SKM-1 (cell line): Measurements from ENCODE around the gene CEACAM4.

ENCODE experiments used
- DNase-seq: peaks from one replicate; lab custom pipeline; 2025; ENCODE audit not compliant: unreplicated experiment; lab: John Stamatoyannopoulos, UW

CEACAM4 gene

DNA sequence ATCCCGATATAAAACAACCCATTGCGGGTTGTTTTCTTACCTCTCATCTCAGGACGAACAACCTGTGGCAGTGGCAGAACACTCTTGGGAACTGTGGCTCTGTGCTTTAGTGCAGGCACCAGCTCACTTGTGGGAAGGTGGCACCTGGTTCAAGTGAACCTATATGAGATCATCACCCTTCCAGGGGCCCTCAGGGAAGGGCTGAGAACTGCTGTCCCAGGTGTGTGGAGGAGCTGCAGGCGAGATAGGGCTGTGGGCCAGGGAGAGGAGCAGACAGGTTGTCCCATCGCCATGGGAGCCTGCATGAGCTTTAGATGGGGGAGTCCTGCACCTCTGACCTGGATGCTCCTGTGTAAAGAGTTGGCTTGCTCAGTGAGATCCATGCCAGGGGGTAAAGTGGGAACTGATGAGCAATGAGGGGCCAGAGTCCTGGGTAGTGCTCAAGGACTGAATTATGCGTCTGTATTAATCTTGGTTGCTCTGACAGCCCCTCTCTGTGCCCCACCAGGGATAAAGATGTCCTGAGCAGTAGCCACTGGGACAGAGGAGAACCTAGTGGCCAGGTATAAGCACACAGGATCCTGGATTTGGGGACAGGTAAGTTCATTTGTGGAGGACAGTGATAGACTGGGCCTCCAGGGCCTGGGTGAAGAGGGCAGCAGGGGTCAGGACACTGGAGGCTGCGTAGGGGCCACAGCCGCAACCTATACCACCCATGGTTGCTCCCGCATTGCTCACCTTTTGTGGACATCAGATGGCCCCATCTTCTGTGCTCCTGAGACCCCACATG is 8.7 kb downstream of the CEACAM4 start:
- DNase-seq: no peak

DNA sequence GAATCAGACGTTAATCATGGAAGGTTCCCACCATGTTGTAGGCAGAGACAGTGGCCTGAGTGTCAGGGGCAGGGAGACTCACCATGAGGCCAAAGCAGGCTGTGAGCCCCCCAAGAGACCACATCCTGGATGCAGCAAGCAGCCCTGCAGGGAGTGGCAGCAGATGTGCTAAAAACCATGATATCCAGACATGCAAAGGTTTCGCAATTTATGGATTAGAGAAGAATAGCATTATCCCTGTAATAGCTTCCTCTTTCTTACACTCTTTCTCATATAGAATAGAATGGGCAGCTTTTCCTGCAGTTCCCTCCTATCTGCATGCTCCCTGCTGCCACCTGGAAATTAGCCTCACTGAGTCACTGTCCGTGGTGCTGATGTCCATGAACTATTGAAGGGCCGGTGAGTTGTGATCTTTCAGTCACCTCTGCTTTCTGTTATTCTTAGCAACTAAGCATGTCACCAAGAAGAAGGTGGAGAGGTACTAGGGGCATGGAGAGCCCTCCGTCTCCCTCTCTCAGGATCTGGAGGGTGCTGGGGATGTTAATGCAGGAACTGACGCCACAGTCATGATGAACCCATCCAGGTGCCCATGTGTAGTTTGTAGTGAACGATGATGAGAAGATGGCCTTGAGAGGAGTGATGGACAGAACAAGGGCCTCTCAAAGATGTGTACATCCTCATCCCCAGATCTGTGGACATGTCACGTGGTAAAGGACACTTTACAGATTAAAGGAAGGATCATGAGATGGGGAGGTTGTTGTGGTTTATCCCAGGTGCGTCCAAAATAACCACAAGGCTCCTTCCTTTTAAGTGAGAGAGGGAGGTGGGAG is 9.9 kb downstream of the CEACAM4 start:
- DNase-seq: no peak

DNA sequence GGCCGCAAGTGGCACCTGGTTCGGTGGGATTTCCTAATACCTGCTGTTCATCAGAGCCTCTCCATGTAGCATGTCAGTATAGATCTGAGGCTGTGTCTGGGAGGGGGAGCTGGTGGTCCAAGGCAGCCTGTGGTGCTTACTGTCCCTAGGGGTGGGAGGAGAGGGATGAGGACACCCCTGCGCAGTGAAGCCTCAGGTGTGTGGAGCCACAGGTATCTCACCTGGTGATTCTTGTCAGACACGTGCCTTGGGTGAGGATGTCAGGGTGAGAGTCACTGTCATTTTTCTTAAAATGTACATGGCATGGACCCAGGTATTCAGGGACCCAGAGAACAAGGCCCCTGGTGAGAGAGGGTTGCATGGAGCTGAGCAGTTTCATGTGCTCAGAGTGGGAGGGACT is 11.7 kb downstream of the CEACAM4 start:
- DNase-seq: no peak

DNA sequence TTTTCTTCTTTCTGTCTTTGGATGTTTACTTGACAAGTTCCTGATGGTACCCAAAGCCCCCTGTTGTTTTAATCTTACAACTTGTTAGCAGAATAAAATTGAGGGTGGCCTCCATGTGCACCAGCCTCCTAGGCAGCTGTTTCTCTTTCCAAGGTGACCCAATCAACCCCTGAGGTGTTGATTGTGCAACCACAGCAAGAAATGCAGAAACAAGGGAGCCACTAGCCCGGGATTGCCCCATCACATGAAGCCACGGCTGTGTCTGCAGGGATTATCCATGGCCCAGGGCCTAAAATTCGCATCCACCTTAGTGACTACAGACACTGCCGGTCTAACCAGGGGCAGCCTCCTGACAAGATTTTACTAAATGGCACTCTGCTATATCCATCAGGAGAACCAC is 14.4 kb downstream of the CEACAM4 start:
- DNase-seq: no peak

DNA sequence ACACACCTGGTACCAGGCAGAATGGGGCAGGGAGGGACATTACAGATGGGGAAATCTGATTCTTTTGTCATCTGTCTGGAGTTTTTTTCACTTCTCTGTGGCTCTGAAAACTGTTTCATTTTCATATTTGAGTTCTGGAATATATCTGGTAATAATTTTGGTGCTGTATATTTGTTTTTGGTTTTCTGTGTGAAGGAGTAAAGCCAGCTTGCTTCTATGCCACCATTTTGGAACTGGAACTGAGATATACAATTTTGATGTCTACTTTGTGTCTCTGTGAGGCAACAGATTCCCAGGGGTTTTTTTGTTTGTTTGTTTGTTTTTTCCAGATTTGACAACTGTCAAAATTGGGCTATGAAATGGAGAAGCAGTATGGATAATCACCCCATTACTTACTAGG is 16.1 kb downstream of the CEACAM4 start:
- DNase-seq: no peak

DNA sequence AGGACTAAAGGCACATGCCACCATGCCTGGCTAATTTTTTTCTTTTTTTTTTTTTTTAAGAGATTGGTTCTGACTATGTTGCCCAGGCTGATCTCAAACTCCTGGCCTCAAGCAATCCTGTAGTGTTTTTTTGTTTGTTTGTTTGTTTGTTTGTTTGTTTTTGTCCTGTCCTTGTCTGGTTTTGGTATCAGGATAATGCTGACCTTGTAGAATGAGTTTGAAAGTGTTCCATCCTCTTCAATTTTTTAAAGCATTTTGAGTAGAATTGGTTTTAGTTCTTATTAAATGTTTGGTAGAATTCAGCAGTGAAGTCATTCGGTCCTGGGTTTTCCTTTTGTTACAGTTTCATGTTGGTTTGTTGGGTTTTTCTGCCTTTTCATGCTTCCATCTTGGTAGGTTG is 19.2 kb downstream of the CEACAM4 start:
- DNase-seq: no peak

DNA sequence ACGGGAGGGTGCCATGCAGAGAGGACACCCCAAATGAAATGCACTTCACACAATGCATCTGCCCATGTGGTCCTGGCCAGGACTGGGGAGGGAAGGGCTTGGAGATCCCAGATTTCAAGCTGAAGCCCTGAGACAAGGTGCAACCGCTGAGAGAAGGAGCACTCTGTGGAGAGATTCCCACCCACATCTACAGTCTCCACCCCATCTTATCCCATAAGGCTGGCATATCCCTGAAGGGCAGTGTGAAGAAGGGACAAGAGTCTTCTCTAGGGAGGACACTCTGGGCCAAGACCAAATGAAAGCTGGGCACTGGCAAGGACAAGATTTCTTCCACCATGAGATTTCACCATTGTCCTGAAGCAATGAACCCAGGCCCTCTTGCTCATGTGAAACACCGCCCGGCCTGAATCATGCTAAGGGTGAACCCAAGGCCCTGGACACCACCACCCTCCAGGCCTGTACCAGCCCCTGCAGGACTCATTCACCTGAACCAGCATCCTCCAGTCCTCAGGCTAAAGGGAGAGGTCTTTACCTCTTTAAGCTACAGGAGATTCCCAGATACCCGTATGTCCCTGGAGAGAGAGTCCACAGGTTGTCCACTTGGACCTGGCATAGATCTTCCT is 20.5 kb downstream of the CEACAM4 start:
- DNase-seq: no peak

DNA sequence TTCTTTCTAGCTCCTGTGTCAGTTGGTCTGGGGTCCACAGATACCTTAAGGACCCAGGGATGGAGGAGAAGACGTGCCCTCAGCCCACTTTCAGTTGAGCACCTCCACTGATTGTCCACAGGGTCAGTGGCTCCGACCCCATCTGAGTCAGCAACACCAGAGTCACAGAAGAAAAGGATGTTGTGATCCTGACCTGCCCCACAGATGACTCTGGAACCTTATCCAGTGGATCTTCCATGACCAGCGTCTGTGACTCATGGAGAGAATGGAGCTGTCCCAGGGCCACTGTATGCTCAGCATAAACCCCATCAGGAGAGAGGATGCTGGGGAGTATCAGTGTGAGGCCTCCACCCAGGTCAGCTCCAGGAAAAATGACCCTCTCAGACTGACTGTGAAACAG is 22.0 kb downstream of the CEACAM4 start:
- DNase-seq: no peak

DNA sequence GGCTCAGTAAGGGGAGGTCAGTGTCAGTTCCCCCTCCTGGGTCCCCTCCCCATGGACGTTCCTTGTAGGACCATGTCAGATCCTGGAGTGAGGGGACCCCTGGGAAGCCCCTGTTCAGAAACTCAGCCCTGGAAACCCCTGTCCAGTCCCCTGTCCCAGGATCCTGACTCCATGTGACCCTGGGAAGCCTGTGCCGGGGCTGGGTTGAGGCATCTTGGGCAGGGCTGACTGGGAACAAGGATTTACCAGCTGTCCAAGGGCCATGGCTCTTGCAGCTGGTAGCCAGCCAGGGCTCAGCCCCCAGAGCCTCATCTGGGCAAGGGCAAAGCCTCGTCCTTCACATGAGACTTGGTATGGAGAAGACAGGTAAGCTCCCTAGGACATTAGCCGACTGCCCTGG is 25.1 kb downstream of the CEACAM4 start:
- no peak for DNase-seq

DNA sequence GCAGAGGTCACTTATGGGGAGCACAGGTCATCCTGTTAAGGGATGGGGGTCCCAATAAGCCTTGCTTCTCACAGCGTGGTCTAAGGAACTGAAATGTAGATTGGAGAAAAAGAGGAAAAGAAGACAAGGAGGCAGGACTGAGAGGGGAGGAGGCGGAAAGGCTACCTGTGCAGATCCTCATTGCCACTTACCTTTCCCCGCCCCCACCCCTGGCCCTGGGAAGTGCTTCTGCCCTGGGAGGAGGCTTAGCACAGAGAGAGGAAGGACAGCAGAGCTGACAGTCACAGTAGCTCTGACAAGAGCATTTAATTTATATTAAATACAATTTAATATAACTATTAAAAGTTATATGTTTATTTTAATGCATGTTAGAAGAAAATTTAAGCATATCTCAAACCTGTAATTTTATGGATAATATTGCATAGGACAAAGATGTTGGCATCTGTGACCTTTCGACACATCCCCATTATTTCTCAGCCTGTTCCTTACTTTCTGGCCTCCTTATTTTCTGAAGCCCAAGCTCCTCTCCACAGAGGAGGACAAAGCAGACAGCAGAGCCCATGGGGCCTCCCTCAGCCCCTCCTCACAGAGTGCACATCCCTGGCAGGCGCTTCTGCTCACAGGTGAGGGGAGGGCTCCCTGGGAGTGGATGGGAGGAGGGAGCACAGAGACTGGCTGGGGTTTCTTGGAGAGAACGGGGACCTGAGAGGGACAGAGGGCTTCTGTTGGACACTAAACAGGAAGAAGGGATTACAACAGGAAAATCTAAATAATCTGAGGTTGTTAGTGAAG is 27.5 kb downstream of the CEACAM4 start:
- no peak for DNase-seq

DNA sequence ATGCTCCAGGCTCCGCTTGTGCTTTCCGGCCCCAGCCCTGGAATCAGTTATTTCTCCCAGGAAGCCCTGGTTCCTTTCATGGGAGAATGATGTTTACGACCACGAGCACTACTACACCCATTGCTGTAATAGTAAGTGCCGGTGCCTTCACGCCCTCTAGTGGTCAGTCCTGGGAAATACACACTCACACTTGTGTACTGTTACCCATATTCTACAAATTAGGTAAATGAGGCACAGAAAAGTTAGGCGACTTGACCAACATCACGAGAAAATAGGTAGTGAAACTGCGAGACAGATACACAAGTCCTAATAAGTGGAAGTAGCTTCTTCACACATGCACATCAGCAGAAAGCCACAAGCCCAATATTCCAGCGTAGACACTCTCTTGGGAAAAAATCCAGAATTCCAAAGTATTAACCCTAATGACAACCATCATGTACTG is 29.3 kb downstream of the CEACAM4 start:
- DNase-seq: no peak

DNA sequence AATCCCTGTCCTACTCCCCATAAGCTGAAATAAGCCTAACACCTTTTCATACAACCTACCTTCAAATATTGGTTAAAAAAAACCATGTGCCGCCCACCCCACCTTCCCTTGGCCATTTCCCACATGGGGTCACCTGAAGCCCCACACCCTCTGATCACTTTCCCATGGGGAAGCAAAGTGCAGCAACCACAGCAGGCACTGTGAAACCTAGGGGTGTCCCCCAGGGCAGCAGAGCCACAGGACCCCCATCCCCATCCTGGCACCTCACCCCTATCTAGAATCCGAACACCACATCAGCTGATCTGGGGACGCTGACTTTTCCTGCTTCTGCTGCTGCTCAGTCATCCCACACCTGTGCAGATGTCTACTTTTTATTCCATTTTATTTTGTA is 31.0 kb downstream of the CEACAM4 start:
- no peak for DNase-seq

DNA sequence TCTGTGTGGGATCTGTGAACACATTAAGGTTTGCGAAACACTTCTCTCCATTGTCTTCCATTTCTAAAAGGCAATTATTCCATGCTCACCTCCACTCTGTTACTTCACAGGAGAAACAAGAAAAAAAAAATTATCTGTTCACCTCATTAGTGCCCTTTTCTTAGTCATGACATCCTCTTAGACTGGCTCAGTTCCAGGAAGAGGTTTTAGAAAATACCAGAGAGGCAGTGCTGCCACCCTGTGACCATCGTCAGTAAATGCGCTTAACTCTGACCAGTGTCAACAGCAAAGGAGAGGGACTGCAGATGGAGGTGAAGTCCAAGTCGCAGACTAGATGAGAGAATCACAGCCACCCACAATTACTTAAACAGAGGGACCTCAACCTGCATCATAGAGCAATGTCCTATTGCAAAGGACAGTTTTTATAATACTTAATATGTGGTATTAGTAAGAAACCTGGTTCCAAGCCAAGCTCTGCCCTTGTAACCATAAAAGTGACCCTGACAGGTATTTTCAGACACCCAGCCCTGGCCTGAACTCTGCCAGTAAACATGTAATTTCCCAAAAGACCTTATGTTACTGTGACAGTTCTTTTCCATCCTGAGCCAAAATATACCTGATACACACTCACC is 31.5 kb downstream of the CEACAM4 start:
- DNase-seq: no peak

DNA sequence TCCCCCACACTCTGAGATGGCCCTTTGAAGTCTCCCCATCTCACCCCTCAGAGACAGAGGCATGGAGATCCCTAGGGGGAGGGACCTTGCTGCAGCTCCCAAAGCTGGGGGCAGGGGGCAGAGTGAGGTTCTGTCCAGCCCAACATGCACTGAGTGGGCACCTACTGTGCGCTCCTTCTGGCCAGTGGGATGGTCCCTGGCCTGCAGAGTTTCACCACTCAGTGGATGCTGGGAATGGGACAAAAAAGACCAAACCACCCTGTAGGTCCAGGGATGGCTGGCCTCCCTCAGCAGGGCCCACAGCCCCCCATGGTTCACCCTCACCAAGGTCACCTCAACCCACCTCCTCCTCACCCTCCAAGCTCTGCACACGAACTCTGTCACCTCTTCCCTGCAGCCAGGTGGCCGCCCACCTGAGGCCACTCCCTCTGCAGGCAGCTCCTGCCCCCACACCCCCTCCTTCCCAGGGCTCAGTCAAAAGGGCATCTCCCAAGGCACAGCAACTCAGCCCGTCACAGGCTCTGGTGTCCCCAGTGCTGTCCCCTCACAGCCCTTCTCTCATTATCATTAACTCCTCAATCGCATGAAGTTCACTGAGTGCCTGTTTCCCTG is 34.8 kb downstream of the CEACAM4 start:
- DNase-seq: no peak

DNA sequence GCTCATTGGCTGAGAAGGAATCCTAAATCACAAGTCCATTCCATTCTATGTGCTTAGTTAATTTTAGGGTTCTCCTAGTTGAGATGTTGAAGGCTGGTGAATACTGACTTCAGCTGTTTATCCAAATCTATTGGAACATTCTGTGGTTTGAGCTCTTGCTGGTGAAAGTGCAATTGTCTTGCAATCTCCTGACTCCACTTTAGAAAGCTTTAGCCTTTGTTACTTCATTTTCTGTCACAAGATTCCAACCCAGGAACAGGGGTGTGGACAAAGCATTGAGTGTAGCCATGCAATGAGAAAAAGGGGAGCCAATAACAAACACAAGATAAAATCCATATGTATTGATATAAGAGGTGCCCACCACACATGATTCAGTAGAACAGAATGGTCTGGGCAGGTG is 35.9 kb downstream of the CEACAM4 start:
- DNase-seq: no peak

DNA sequence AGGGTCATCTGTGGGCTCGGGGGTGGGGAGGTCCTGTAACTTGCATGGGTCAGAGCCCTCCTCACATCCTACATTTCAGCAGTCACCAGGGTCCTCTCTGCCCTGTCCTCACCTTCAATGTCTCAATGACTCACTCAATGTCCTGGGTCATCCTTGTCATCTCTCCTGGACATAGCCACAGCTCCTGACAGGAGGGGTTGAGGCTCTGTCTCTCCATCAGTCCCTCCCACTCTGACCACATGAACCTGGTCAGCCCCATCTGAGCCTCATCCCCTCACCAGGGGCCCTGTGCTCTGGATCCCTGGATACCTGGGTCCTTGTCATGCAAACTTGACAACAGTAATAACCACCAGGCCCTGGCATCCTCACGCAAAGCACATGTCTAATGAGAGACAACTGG is 37.5 kb downstream of the CEACAM4 start:
- no peak for DNase-seq

DNA sequence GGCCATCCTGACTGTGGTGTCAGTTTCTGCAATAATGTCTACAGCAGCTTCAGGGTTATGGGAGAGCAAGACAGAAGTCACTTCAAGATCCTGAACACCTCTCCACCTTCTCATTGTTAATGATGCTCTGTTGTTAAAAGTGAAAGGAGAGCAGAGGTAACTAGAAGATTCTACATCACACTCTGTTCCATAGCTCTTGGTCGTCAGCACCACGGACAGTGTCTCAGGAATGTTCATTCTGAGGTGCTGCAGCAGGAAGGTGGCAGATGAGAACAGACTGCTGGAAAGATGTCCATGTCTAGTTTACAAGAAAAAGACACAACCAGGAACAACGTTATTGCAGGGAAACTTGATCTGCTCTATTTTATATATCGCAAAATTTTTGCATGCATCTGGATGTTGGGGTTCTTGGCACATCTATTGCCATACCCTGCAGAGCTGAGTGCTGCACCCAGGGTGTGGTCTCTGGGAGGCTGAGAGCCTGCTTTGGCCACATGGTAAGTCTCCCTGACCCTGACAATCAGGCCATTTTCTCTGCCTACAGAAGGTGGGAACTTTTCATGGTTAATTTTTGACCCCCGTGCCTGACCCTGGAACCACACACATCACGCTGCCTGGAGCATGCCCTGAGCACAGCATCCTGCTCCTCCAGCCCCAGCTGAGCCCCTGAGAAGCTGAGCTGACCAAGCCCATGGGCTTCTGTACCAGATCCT is 38.2 kb downstream of the CEACAM4 start:
- DNase-seq: no peak

DNA sequence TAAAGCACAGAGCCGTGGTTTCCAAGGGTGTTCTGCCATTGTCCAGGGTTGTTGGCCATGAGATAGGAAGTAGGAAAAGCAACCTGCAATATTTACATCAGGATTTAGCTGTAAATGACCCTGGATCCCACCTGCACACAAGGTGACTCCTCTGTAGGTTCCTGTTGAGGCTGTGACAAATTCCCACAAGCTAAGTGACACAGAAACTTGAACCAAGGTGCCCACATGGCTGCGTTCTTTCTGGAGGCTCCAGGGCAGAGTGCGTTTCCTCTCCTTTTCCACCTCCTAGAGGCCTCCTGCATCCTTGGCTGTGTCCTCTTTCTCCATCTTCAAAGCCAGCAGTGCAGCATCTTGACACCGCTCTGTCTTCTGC is 39.0 kb downstream of the CEACAM4 start:
- DNase-seq: no peak

DNA sequence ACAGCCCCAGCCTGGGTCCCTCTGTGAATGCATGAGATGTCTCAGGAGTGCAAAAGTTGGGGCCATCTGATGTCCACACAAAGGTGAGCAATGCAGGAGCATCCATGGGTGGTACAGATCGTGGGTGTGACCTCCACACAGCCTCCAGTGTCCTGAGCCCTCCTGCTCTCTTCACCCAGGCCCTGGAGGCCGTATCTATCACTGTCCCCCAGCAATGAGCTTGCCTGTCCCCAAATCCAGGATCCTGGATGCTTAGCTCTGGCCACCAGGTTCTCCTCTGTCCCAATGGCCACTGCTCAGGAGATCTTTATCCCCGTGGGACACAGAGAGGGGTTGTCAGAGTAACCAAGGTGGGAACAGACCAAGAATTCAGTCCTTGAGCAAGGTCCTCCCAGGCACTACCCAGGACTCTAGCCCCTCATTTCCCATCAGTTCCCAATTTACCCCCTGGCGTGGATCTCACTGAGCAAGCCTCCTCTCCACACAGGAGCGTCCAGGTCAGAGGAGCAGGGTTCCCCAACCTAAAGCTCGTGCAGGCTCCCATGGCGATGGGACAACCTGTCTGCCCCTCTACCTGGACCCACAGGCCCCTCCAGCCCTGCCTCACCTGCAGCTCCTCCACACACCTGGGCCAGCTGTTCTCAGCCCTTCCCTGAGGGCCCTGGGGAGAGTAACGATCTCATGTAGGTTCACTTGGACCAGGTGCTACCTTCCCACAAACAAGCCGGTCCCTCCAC is 39.6 kb downstream of the CEACAM4 start:
- no peak for DNase-seq
